WERI-Rb-1 (cell line): ENCODE measurements around the gene CDK6.

Experiments used
- DNase-seq: peaks from one replicate; pipeline ENCODE4 v3.0.0-alpha.2; 2020
- H3K27ac ChIP-seq: fragments of 250-450 bp; sonication (Bioruptor Pico); 2 replicates; pipeline ENCODE4 v1.5.1; 2020; ENCODE audit warnings: mild to moderate bottlenecking, moderate library complexity
- H3K27me3 ChIP-seq: fragments of 250-450 bp; sonication (Bioruptor Pico); 2 replicates; pipeline ENCODE4 v1.5.1; 2021; ENCODE audit warnings: mild to moderate bottlenecking, low read depth, moderate library complexity; ENCODE audit not compliant: insufficient read depth, severe bottlenecking
- H3K36me3 ChIP-seq: fragments of 250-450 bp; sonication (Bioruptor Pico); 2 replicates; pipeline ENCODE4 v1.5.1; 2020; ENCODE audit warnings: mild to moderate bottlenecking, moderate library complexity
- H3K4me3 ChIP-seq: 2 replicates; pipeline ENCODE4 v1.5.1; 2011; ENCODE audit warnings: low read depth, mild to moderate bottlenecking, control low read depth, low read length
- H3K9me3 ChIP-seq: fragments of 250-450 bp; sonication (Bioruptor Pico); 2 replicates; pipeline ENCODE4 v1.5.1; 2021; ENCODE audit warnings: mild to moderate bottlenecking, moderate library complexity; ENCODE audit not compliant: severe bottlenecking
- CTCF ChIP-seq: IDR thresholded peaks from 2 replicates; pipeline ENCODE4 v1.5.1; 2011; ENCODE audit warnings: low read depth, mild to moderate bottlenecking, control low read depth, inconsistent platforms, low read length

Gene CDK6

GRCh38 chr7:92783260-92784201, 52.8 kb downstream of the CDK6 start:
- H3K36me3 ChIP-seq: no peaks in the 10 kb centered on the region
- H3K27ac ChIP-seq: no peak overlapping the region
- H3K27me3 ChIP-seq: no peaks in the 10 kb centered on the region
- H3K4me3 ChIP-seq: no peak overlapping the region
- H3K9me3 ChIP-seq: peaks cover 2% of the 10 kb centered on the region
- DNase-seq: no peak
- TF ChIP-seq CTCF: no peak

- TF ChIP-seq CTCF: no peak
- no peaks in the 10 kb centered on the region for H3K9me3 ChIP-seq
- no peak overlapping the region for H3K27ac ChIP-seq
- H3K27me3 ChIP-seq: no peaks in the 10 kb centered on the region
- no peaks in the 10 kb centered on the region for H3K36me3 ChIP-seq
- H3K4me3 ChIP-seq: no peak overlapping the region
- DNase-seq: no peak
These were observed 53.5 kb downstream of the CDK6 start for GRCh38 chr7:92782855-92783254.

DNA sequence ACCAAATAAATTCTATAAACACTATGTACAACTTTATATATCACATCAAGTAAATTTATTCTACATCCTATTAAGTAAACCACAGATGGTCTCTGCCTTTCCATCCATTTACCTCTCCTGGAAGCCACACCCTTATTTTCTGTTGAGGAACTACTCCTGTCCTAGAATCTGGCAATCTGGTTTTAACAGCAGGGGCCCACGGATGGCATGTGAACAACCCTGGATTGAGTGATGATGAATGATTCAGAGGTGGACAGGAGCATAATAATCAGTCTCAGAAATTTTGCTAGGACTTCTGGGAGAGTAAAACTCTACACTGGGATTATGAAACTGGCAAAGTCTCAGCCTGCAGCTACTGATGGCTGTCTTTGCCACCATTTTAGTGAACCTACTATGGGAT, 54.1 kb downstream of the CDK6 start:
- no peaks in the 10 kb centered on the region for H3K36me3 ChIP-seq
- H3K27ac ChIP-seq: no peak overlapping the region
- peaks cover 4% of the 10 kb centered on the region for H3K9me3 ChIP-seq
- TF ChIP-seq CTCF: no peak
- no peak for DNase-seq
- H3K4me3 ChIP-seq: no peak overlapping the region
- no peaks in the 10 kb centered on the region for H3K27me3 ChIP-seq

DNA sequence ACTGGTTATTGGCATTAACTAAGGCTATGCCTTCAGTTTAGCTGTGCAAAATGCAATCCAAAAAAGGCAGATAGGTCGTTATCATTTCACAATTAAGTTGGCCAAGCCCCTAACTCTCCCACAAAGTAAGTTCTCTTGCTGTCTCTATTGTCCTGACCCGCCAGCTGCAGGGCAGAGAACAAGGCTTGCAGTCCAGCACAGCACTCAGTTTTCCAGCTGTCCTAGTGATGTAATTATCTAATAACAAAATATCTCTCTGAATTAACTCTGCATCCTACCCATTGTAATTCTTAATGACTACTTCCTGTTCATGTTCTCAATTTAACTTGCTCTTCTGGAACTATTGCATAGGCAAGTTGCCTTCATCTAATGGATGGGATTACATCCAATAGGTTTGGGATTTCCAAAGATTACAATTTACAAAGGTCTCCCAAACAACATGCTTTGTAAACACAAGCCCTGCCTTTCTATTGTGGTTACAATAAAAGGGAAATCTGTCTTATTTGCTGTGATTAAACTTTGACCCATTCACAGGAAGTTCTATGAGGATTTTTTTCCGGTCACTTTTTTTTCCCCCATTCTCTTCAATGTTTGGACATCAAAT, 55.2 kb downstream of the CDK6 start:
- H3K4me3 ChIP-seq: no peak overlapping the region
- H3K9me3 ChIP-seq: peaks cover 4% of the 10 kb centered on the region
- no peak for DNase-seq
- TF ChIP-seq CTCF: no peak
- H3K36me3 ChIP-seq: no peaks in the 10 kb centered on the region
- H3K27me3 ChIP-seq: no peaks in the 10 kb centered on the region
- H3K27ac ChIP-seq: no peak overlapping the region

- Histone ChIP-seq H3K27me3 (no peaks in the 10 kb centered on the region), H3K27ac (no peak overlapping the region), H3K4me3 (no peak overlapping the region), H3K36me3 (no peaks in the 10 kb centered on the region), H3K9me3 (peaks cover 4% of the 10 kb centered on the region)
- no peak for TF ChIP-seq CTCF
- DNase-seq: no peak
These were observed 57.4 kb downstream of the CDK6 start for GRCh38 chr7:92778972-92779371.
